Measurements from ENCODE around the gene S1PR3.

Gene S1PR3

DNA sequence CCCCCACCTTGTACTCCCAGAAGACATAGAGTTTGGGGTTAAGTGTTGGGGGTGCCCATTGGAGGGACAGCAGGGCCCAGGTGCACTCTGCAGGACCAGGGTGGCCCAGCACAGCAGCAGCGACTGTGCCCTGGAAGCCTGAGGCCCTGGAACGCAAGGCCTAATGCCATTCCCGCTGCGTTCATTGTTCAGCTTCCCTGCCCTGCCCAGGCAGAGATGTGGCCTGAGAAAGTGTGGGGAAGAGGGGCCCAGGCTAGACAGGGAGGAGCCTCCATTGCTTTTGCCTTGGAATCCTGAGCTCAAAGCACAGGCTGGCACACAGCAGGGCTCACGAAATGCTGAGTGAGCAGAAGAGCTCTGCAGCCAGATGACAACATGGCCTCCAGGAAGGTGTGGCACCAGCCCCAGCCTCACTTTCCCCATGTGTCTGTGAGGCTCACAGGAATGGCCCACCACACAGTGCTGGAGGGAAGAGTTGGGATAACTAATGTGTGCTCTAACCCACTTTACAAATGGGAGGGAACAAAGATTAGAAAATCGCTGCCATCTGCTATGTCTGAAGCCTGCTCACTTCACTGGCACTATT lies 19.4 kb downstream of the S1PR3 start:
- no peak for DNase-seq

- DNase-seq, result no peak
These were observed 20.4 kb downstream of the S1PR3 start for GRCh38 chr9:89011683-89012082.

GRCh38 chr9:89012294-89013042 lies 21.2 kb downstream of the S1PR3 start:
- no peak for DNase-seq

- no peak for DNase-seq
These were observed 22.4 kb downstream of the S1PR3 start for GRCh38 chr9:89013660-89014059.

DNA sequence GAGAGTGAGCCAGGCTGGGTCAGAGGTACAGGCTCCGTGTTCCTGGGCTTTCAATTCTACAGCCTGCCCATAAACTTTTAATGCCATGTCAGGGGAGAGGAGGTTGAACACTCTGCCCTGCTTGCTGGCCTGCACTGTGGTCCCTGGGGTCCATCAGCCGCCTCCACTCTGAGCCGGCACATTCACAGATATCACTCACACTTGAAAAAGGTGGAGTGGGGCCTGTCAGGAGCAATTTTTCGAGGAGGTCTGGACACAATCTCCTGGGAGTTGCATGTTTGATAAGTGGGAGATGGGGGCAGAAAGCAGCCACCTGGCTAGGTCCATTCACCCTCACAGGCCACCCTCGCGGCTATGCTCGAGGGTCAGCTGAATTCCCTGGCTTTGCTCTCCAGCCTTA lies 22.9 kb downstream of the S1PR3 start:
- no peak for DNase-seq

DNA sequence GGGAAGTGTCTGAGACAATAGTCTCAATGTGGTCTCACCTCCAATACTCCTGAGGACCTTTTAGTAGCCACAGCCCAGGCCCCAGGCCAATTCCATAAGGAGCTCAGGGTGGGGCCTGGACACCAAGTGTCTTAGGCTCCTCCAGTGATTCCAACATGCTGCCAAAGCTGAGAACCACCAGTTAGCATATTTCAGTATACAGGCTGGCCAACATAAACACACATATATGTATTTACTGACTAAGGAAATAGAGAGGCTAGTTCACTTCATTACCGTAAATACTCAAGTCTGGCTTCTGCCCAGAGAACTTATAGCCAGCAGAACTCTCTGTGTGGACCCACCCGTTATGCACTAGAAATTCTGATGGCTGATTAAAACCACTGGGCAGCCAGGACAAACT lies 24.1 kb downstream of the S1PR3 start:
- no peak for DNase-seq

GRCh38 chr9:89020754-89021153 lies 29.5 kb downstream of the S1PR3 start:
- no peak for DNase-seq

GRCh38 chr9:89021154-89021803 lies 30.0 kb downstream of the S1PR3 start:
- no peak for DNase-seq

DNA sequence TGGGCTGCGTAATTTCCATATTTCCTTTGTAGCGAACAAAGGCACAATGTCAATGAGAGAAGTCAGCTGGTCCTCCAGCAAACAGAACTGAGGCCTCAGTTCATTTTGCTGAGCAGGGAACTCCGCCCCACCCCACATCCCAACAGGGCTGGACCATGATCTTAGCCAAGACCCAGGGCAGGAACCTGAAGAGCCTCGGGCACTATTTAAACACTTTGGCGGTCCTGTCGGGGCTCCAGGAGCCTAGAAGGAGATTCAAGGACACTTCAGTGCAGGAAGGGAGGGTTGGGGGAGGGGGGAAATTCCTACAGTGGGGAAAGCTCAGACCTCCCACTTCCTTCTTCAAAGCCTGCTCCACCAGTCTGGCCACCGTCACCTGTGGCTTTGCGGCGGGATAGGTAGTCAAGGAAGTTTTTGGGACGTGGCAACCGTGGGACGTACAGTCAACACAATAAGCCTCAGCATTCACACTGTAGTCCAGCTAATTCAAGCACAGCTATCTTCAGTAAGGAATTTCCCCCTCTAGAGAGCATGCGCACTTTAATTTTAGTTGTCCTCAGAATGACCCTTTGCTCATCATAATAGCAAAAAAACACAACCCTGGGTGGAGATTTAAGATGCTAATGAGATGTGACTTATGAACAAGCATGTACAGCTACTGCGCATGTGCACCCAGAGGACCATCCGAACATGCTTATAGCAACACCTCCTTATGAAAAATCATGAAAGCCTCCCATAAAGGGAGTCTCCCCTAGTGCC lies 30.9 kb downstream of the S1PR3 start:
- no peak for DNase-seq

GRCh38 chr9:89022902-89023301 lies 31.6 kb downstream of the S1PR3 start:
- DNase-seq, result no peak

DNA sequence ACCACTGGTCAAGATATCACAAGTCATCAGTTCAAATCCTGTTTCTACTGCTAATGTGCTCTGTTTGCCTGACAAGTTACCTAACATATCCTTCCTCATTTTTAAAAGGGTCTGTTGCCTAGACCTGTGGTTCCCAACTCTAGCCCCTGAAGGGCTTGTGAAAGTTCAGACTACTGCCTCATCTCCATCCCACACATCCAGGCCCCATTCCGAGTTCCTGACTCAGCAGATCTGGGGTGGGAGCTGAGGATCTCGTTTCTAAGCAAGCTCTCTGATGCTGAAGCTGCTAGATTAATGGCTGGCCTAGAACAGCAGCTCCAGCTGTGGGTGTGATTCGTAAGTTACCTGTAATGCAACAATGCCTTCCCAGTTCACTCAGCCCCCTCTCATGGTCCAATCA lies 32.5 kb downstream of the S1PR3 start:
- no peak for DNase-seq

DNA sequence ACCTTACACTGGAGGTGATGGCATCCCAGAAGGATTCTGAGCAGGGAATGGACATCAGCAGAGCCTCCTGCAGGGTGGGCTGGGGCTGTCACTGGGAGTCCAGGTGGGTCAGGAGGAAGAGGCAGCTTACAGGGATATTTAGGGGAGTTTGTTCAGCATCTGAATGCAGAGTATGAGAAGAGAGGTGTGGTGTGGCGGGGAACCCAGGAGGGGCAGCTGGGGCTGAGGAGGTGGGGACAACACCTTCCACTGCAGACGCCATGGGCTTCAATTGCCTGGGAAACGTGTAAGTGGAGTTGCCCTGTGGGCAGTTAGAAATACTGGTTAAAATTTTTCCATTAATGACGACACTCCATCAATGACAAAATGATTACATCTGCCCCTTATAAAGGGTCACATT lies 33.5 kb downstream of the S1PR3 start:
- no peak for DNase-seq

- DNase-seq, result no peak
These were observed 34.3 kb downstream of the S1PR3 start for GRCh38 chr9:89025553-89025952.

DNA sequence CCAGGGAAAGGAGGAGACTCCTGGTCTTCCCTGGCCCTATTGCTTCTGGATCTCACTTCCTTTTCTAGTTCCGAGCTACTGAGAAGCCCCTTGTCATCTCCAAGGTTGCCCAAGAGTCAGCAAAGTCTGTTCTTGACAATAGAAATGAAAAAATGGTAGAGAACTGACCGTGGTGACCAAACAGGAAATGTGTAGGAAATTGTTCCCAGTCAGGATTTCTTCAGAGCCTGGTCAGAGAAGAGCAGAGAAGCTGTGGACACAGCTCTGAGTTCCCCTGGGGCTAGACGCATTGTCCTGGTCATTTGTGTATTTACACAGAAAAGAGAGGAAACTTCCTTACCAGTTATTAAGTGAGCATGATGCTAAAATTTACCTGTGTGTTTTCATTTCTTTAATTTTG lies 35.6 kb downstream of the S1PR3 start:
- DNase-seq, result no peak

- no peak for DNase-seq
These were observed 38.5 kb downstream of the S1PR3 start for GRCh38 chr9:89029788-89030187.

GRCh38 chr9:89032173-89032572 lies 40.9 kb downstream of the S1PR3 start:
- no peak for DNase-seq

- no peak for DNase-seq
These were observed 41.4 kb downstream of the S1PR3 start for GRCh38 chr9:89032661-89033060.

- DNase-seq, result no peak
These were observed 45.1 kb downstream of the S1PR3 start for GRCh38 chr9:89036383-89036782.

GRCh38 chr9:89036891-89037290 lies 45.6 kb downstream of the S1PR3 start:
- no peak for DNase-seq

DNA sequence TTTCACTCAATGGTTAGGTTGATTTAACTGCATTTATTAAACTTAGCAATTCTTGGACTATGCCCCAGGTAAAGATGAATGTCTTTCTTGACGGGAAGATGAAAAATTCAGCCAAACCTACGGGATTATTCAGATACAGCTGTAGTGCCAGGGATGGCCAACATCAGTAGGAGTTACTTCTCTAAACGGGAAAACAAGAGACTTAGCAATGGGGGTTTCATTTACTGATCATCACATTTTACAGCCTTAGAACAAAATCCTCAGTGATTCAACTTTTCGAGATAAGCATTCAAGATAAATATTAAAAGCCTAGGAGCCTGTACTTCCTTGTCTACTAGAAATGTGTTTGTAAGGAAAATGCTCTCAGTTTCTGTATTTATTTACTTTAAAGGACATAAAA lies 46.1 kb downstream of the S1PR3 start:
- DNase-seq, result no peak

GRCh38 chr9:89037891-89038290 lies 46.6 kb downstream of the S1PR3 start:
- DNase-seq, result no peak

- DNase-seq, result no peak
These were observed 47.3 kb downstream of the S1PR3 start for GRCh38 chr9:89038382-89039103.

- DNase-seq, result no peak
These were observed 47.8 kb downstream of the S1PR3 start for GRCh38 chr9:89039104-89039465.
